ENCODE results near the gene SLC32A1. TPM values are rescaled to one million over a fixed set of nuclear protein-coding genes. Genes with fewer than 3 reads are reported as not detected.

The SLC32A1 gene
- total and polyA plus RNA-seq, 2 of the 4 experiments (the other 2 are of a cell fraction) = not detected

GRCh38 chr20:38745757-38746156 is 21.5 kb downstream of the SLC32A1 start:
- H3K27ac ChIP-seq (ENCODE audit: insufficient read depth, low read length) = no peak overlapping the region
- H3K9ac ChIP-seq (ENCODE audit: low read depth, low read length) = no peak overlapping the region
- WGBS, 2 experiments (ENCODE audit: extremely low coverage in 2 of 2, insufficient read length in 1 of 2) = 83% methylated on average over 1 of the region's 2 CpGs; no CpG with 5 or more reads in 1 of the 2 experiments
- no peak overlapping the region for H4K91ac ChIP-seq (ENCODE audit: insufficient read depth, low read depth, low read length)
- dilution Hi-C loops (cut with HindIII; ENCODE audit: low sequenced_read_pairs, unreplicated experiment) (no loop called here), intact Hi-C loops (cut with micrococcal nuclease) (loop anchor here (5.0 kb wide), 1 partner anchor 302 kb away; no protein-coding TSS in a partner anchor), in situ Hi-C loops (cut with MboI; ENCODE audit: low sequenced_read_pairs) (loop anchor here (25.0 kb wide), 2 partner anchors 92 to 283 kb away; partner anchors contain the start of gene RALGAPB)
- TF ChIP-seq, protein P1, sequence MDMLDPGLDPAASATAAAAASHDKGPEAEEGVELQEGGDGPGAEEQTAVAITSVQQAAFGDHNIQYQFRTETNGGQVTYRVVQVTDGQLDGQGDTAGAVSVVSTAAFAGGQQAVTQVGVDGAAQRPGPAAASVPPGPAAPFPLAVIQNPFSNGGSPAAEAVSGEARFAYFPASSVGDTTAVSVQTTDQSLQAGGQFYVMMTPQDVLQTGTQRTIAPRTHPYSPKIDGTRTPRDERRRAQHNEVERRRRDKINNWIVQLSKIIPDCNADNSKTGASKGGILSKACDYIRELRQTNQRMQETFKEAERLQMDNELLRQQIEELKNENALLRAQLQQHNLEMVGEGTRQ (IDR thresholded peaks at IDR 0.05; ENCODE audit: low read depth, low read length) = 0 out of 2 replicates have a peak, but pooled peaks have one; percentile 24
- no peak for TF ChIP-seq POLR2A (IDR thresholded peaks at IDR 0.05; ENCODE audit: low read depth, low read length)
- H3K23ac ChIP-seq (ENCODE audit: low read depth, low read length) = no peak overlapping the region
- H3K4me2 ChIP-seq (ENCODE audit: low read depth, low read length) = no peak overlapping the region
- H3K36me3 ChIP-seq (ENCODE audit: control insufficient read depth, insufficient read depth, low read length) = no peaks in the 10 kb centered on the region
- no peak overlapping the region for H2BK20ac ChIP-seq (ENCODE audit: low read depth, low read length)
- DNase-seq (no peak), ATAC-seq (ENCODE audit: low read depth) (no peak)
- no peak overlapping the region for H2BK120ac ChIP-seq (ENCODE audit: low read depth, low read length)
- ChIA-PET POLR2A (ENCODE audit: unreplicated experiment) (no interaction called here), CTCF (interaction anchor here (1.0 kb wide), 1 partner anchor 45 kb away, joined by 7 read pairs; no protein-coding TSS in a partner anchor)
- no peak overlapping the region for H2AFZ ChIP-seq (replicated peaks; ENCODE audit: low read length, poor library complexity)
- no peak overlapping the region for H3K4ac ChIP-seq (ENCODE audit: low read depth, low read length)
- no peaks in the 10 kb centered on the region for H3K9me3 ChIP-seq (ENCODE audit: control insufficient read depth, insufficient read depth, low read length)
- no peak overlapping the region for H3K14ac ChIP-seq (replicated peaks; ENCODE audit: low read depth, low read length)
- H4K20me1 ChIP-seq (ENCODE audit: insufficient read depth, low read length) = no peaks in the 10 kb centered on the region; the same call in 1 of the 2 replicates
- peaks cover 5% of the 10 kb centered on the region; the same call in 1 of the 2 replicates for H3K4me1 ChIP-seq (ENCODE audit: control insufficient read depth, insufficient read depth, low read length)
- H2AK5ac ChIP-seq (ENCODE audit: low read depth, low read length) = no peak overlapping the region
- BruUV-seq (replicated peaks) = no TSS peak
- H4K5ac ChIP-seq (ENCODE audit: low read depth, low read length) = no peak overlapping the region
- H3K4me3 ChIP-seq (ENCODE audit: insufficient read depth, low read depth, low read length) = no peak overlapping the region
- no peak overlapping the region for H2BK5ac ChIP-seq (ENCODE audit: low read depth, low read length, poor library complexity, severe bottlenecking)
- H3K18ac ChIP-seq (ENCODE audit: low read depth, low read length) = no peak overlapping the region
- H3K9me1 ChIP-seq (ENCODE audit: insufficient read depth, low read length) = peaks cover 3% of the 10 kb centered on the region; the same call in 1 of the 2 replicates
- H4K8ac ChIP-seq (ENCODE audit: low read depth in 2 of 2, low read length in 2 of 2) = no peak overlapping the region
- peaks cover 12 to 15% of the 10 kb centered on the region in 2 experiments; a peak in 3 of 4 replicates for H3K79me1 ChIP-seq (ENCODE audit: low read depth in 1 of 2, low read length in 2 of 2)
- H2AK9ac ChIP-seq (replicated peaks; ENCODE audit: low read depth, low read length, poor library complexity) = no peak overlapping the region
- H3K56ac ChIP-seq (ENCODE audit: extremely low read depth, insufficient read depth, low read length) = no peak overlapping the region
- peaks cover 16% of the 10 kb centered on the region for H3K27me3 ChIP-seq (ENCODE audit: control insufficient read depth, insufficient read depth, low read length)
- H2BK15ac ChIP-seq (ENCODE audit: low read depth, low read length) = no peak overlapping the region

Data from IMR-90 (cell line).